ENCODE results near the gene RINL. TPM values are rescaled to one million over a fixed set of nuclear protein-coding genes. Genes with fewer than 3 reads are reported as not detected.
"Not testable (repeated sequence)": the region's sequence is repeated elsewhere in the genome, so short reads cannot be mapped to it uniquely, and the experiment has no call there.

Gene RINL
- total and polyA plus RNA-seq, 9 donors, result 1.1 to 4.7 (median 2.6) TPM

GRCh38 chr19:38831142-38831605 is 46.9 kb downstream of the RINL start:
- Histone ChIP-seq H3K4me1 (ENCODE audit: insufficient read depth) (peaks cover 7% of the 10 kb centered on the region), H3K4me3 (peak overlapping the region; percentile 71), H3K36me3 (no peaks in the 10 kb centered on the region), H3K27me3 (no peaks in the 10 kb centered on the region), H3K27ac (peak overlapping the region; percentile 13 to 76), H3K9me3 (no peaks in the 10 kb centered on the region)
- TF ChIP-seq EP300 (IDR thresholded peaks at IDR 0.05) (no peak), CTCF (IDR thresholded peaks at IDR 0.05) (peak in 1 of 3 donors; percentile 35)
- DNase-seq, result peak; percentile 46 to 67 (median 61)
- 0 to 7% (median 1%) methylated on average over 12 to 16 of the region's 16 CpGs for WGBS, 3 donors
- intact Hi-C loops (cut with DNase I), result loop anchor here in 1 of 4 donors (10.0 kb wide), 1 partner anchor 186 kb away; the partner anchor contains the start of gene ACTN4

- no peak overlapping the region for H3K27ac ChIP-seq
- no peak for DNase-seq
- WGBS, 3 donors, result 69 to 76% (median 73%) methylated on average over 4 of the region's 4 CpGs
- no peak for TF ChIP-seq POLR2A (IDR thresholded peaks at IDR 0.05)
- no peak for TF ChIP-seq CTCF (IDR thresholded peaks at IDR 0.05)
- TF ChIP-seq EP300 (IDR thresholded peaks at IDR 0.05), result no peak
- H3K4me1 ChIP-seq (ENCODE audit: insufficient read depth), result peaks cover 7% of the 10 kb centered on the region
- no peak overlapping the region for H3K4me3 ChIP-seq
- no peaks in the 10 kb centered on the region for H3K9me3 ChIP-seq
- intact Hi-C loops (cut with DNase I), result loop anchor here in 1 of 4 donors (10.0 kb wide), 1 partner anchor 185 kb away; the partner anchor contains the start of gene ACTN4
- H3K36me3 ChIP-seq, result no peaks in the 10 kb centered on the region
- H3K27me3 ChIP-seq, result no peaks in the 10 kb centered on the region
Measured at GRCh38 chr19:38830039-38830733, 47.9 kb downstream of the RINL start.

- 95 to 98% (median 97%) methylated on average over 7 of the region's 7 CpGs for WGBS, 3 donors
- H3K9me3 ChIP-seq; H3K27me3 ChIP-seq; H3K27ac ChIP-seq; H3K4me1 ChIP-seq (ENCODE audit: insufficient read depth); H3K36me3 ChIP-seq; H3K4me3 ChIP-seq; DNase-seq: not testable (repeated sequence)
- intact Hi-C loops (cut with DNase I), result loop anchor here in 1 of 4 donors (5.0 kb wide), 1 partner anchor 573 kb away; no protein-coding TSS in a partner anchor
Measured at GRCh38 chr19:38829203-38829602, 48.9 kb downstream of the RINL start.

- H3K9me3 ChIP-seq, result no peaks in the 10 kb centered on the region
- H3K36me3 ChIP-seq, result no peaks in the 10 kb centered on the region
- TF ChIP-seq POLR2A (IDR thresholded peaks at IDR 0.05), result no peak
- no peak for TF ChIP-seq CTCF (IDR thresholded peaks at IDR 0.05)
- no peak for TF ChIP-seq EP300 (IDR thresholded peaks at IDR 0.05)
- no peak overlapping the region for H3K27ac ChIP-seq
- H3K4me3 ChIP-seq, result no peak overlapping the region
- peaks cover 3% of the 10 kb centered on the region for H3K4me1 ChIP-seq (ENCODE audit: insufficient read depth)
- 43 to 49% (median 46%) methylated on average over 6 of the region's 6 CpGs for WGBS, 3 donors
- no peak for DNase-seq
- intact Hi-C loops (cut with DNase I), result loop anchor here in 1 of 4 donors (5.0 kb wide), 1 partner anchor 575 kb away; no protein-coding TSS in a partner anchor
- H3K27me3 ChIP-seq, result no peaks in the 10 kb centered on the region
Measured at GRCh38 chr19:38826856-38827551, 51.1 kb downstream of the RINL start.

GRCh38 chr19:38825936-38826335 is 52.1 kb downstream of the RINL start:
- H3K4me3 ChIP-seq; H3K27me3 ChIP-seq; H3K36me3 ChIP-seq; H3K27ac ChIP-seq; H3K9me3 ChIP-seq; DNase-seq; H3K4me1 ChIP-seq (ENCODE audit: insufficient read depth): not testable (repeated sequence)
- intact Hi-C loops (cut with DNase I), result loop anchor here in 1 of 4 donors (5.0 kb wide), 1 partner anchor 576 kb away; no protein-coding TSS in a partner anchor
- 84 to 86% (median 85%) methylated on average over 7 of the region's 7 CpGs for whole genome bisulfite sequencing, 3 donors

GRCh38 chr19:38821230-38821825 is 56.7 kb downstream of the RINL start:
- H3K9me3 ChIP-seq; H3K4me1 ChIP-seq (ENCODE audit: insufficient read depth); H3K36me3 ChIP-seq; H3K27ac ChIP-seq; H3K4me3 ChIP-seq; DNase-seq; intact Hi-C loops (cut with DNase I); H3K27me3 ChIP-seq: not testable (repeated sequence)
- 94 to 98% (median 96%) methylated on average over 13 to 29 of the region's 29 CpGs for WGBS, 3 donors

Measured in ovary (tissue), 9 donors.